ENCODE results near the gene ALDH2. TPM values are rescaled to one million over a fixed set of nuclear protein-coding genes. Genes with fewer than 3 reads are reported as not detected.

ALDH2 gene
- total RNA-seq, 3 donors from 2014 or later: 293 to 382 (median 304) TPM

GRCh38 chr12:111784953-111785352, 18.2 kb downstream of the ALDH2 start:
- Histone ChIP-seq H3K4me1 (ENCODE audit: low read depth) (peaks cover 12% of the 10 kb centered on the region), H3K9me3 (no peaks in the 10 kb centered on the region), H3K36me3 (ENCODE audit: low read depth) (peaks cover 7% of the 10 kb centered on the region), H3K4me3 (no peak overlapping the region)
- no peak for TF ChIP-seq CTCF (IDR thresholded peaks at IDR 0.05)
- ATAC-seq (no peak), DNase-seq (no peak)
- intact Hi-C loops (cut with DNase I, micrococcal nuclease): no loop called here

GRCh38 chr12:111785651-111786050, 18.9 kb downstream of the ALDH2 start:
- Histone ChIP-seq H3K4me3 (no peak overlapping the region), H3K4me1 (ENCODE audit: low read depth) (peaks cover 6% of the 10 kb centered on the region)
- no peak for ATAC-seq

GRCh38 chr12:111788178-111788654, 21.5 kb downstream of the ALDH2 start:
- intact Hi-C loops (cut with DNase I, micrococcal nuclease): no loop called here
- DNase-seq: no peak
- Histone ChIP-seq H3K4me3 (no peak overlapping the region), H3K9me3 (no peaks in the 10 kb centered on the region), H3K4me1 (ENCODE audit: low read depth) (peaks cover 2% of the 10 kb centered on the region), H3K36me3 (ENCODE audit: low read depth) (peaks cover 7% of the 10 kb centered on the region)
- peak; percentile 57 for ATAC-seq
- TF ChIP-seq CTCF (IDR thresholded peaks at IDR 0.05): no peak

More at GRCh38 chr12:111785651-111786050, 18.9 kb downstream of the ALDH2 start:
- peaks cover 7% of the 10 kb centered on the region for H3K36me3 ChIP-seq (ENCODE audit: low read depth)
- intact Hi-C loops (cut with DNase I, micrococcal nuclease): no loop called here
- no peak for TF ChIP-seq CTCF (IDR thresholded peaks at IDR 0.05)
- DNase-seq: no peak
- no peaks in the 10 kb centered on the region for H3K9me3 ChIP-seq

- Histone ChIP-seq H3K4me1 (ENCODE audit: low read depth) (peaks cover 2% of the 10 kb centered on the region), H3K9me3 (no peaks in the 10 kb centered on the region), H3K4me3 (no peak overlapping the region), H3K36me3 (ENCODE audit: low read depth) (peaks cover under 1% of the 10 kb centered on the region)
- intact Hi-C loops (cut with DNase I, micrococcal nuclease): loop anchor here in 1 of 2 donors (5.0 kb wide), 1 partner anchor 32 kb away; no protein-coding TSS in a partner anchor
- ATAC-seq (no peak), DNase-seq (no peak)
- TF ChIP-seq CTCF (IDR thresholded peaks at IDR 0.05): no peak
These were observed 23.0 kb downstream of the ALDH2 start for GRCh38 chr12:111789779-111790178.

- intact Hi-C loops (cut with DNase I, micrococcal nuclease): loop anchor here in 1 of 2 donors (5.0 kb wide), 1 partner anchor 34 kb away; no protein-coding TSS in a partner anchor
- H3K9me3 ChIP-seq: no peaks in the 10 kb centered on the region
- H3K4me3 ChIP-seq: no peak overlapping the region
- peaks cover 2% of the 10 kb centered on the region for H3K4me1 ChIP-seq (ENCODE audit: low read depth)
- DNase-seq (no peak), ATAC-seq (no peak)
- no peak for TF ChIP-seq CTCF (IDR thresholded peaks at IDR 0.05)
- no peaks in the 10 kb centered on the region for H3K36me3 ChIP-seq (ENCODE audit: low read depth)
These were observed 24.8 kb downstream of the ALDH2 start for GRCh38 chr12:111791507-111791906.
